Karpas-422 (cell line): ENCODE measurements around the gene ZNF766. TPM values are rescaled to one million over a fixed set of nuclear protein-coding genes. Genes with fewer than 3 reads are reported as not detected.
"Not testable (repeated sequence)": the region's sequence is repeated elsewhere in the genome, so short reads cannot be mapped to it uniquely, and the experiment has no call there.

Experiments
- DNase-seq: peaks from one replicate; pipeline ENCODE4 v3.0.0-alpha.2; 2015
- H2AFZ ChIP-seq: fragments of 200-600 bp; sonication (generic); 2 replicates; pipeline ENCODE4 v1.6.1; 2014; ENCODE audit warnings: antibody characterized with exemption, low read length, mixed read lengths
- H3K27ac ChIP-seq: fragments of 200-600 bp; sonication (generic); 2 replicates; pipeline ENCODE4 v1.5.1; 2014; ENCODE audit warnings: mild to moderate bottlenecking, low read length, moderate library complexity
- H3K27me3 ChIP-seq: fragments of 200-600 bp; sonication (generic); 2 replicates; pipeline ENCODE4 v1.6.1; 2014; ENCODE audit warnings: low read length, mixed read lengths
- H3K36me3 ChIP-seq: fragments of 200-600 bp; sonication (generic); 2 replicates; pipeline ENCODE4 v1.6.1; 2014; ENCODE audit warnings: low read length, mixed read lengths; ENCODE audit not compliant: insufficient read depth
- H3K4me1 ChIP-seq: fragments of 200-600 bp; sonication (generic); 2 replicates; pipeline ENCODE4 v1.6.1; 2014; ENCODE audit warnings: mild to moderate bottlenecking, low read length, mixed read lengths
- H3K4me2 ChIP-seq: fragments of 200-600 bp; sonication (generic); 2 replicates; pipeline ENCODE4 v1.6.1; 2014; ENCODE audit warnings: low read length, low read depth, mild to moderate bottlenecking; ENCODE audit not compliant: poor library complexity, severe bottlenecking
- H3K4me3 ChIP-seq: fragments of 200-600 bp; sonication (generic); 2 replicates; pipeline ENCODE4 v1.5.1; 2014; ENCODE audit warnings: mild to moderate bottlenecking, antibody characterized with exemption, low read length, mixed read lengths
- H3K79me2 ChIP-seq: fragments of 200-600 bp; sonication (generic); 2 replicates; pipeline ENCODE4 v1.6.1; 2014; ENCODE audit warnings: mild to moderate bottlenecking, low read length, mixed read lengths
- H3K9ac ChIP-seq: fragments of 200-600 bp; sonication (generic); 2 replicates; pipeline ENCODE4 v1.6.0; 2014; ENCODE audit warnings: low read length
- H3K9me2 ChIP-seq: fragments of 200-600 bp; sonication (generic), shearing (Covaris generic); replicated peaks from 2 replicates; pipeline ENCODE4 v1.6.0; 2014; ENCODE audit warnings: mild to moderate bottlenecking, low read length, moderate library complexity; ENCODE audit not compliant: insufficient read depth
- H3K9me3 ChIP-seq: fragments of 300-700, 200-600 bp; sonication (generic); 2 replicates; pipeline ENCODE4 v1.6.1; 2014; ENCODE audit warnings: low read length, mixed read lengths
- H4K20me1 ChIP-seq: fragments of 200-600 bp; sonication (generic); 2 replicates; pipeline ENCODE4 v1.6.1; 2014; ENCODE audit warnings: mild to moderate bottlenecking, antibody characterized with exemption, low read length, low read depth; ENCODE audit not compliant: insufficient read depth
- total RNA-seq: library from RNA; depleted of rRNA; stranded (reverse); fragments of >200 nt; shearing (Covaris generic); gene quantifications from 2 replicates; pipeline ENCODE4 v1.2.3, GENCODE V29; 2014; ENCODE audit warnings: low replicate concordance

ZNF766 gene
- total RNA-seq, 1 experiment from 2014 or later = 23.3 TPM

- no peaks in the 10 kb centered on the region for H3K79me2 ChIP-seq
- no peaks in the 10 kb centered on the region for H4K20me1 ChIP-seq
- no peaks in the 10 kb centered on the region for H3K4me1 ChIP-seq
- peak; percentile 91 for DNase-seq
- no peaks in the 10 kb centered on the region for H3K36me3 ChIP-seq
- no peaks in the 10 kb centered on the region for H3K9me2 ChIP-seq
- H3K4me3 ChIP-seq = no peak overlapping the region
- H3K27me3 ChIP-seq = no peaks in the 10 kb centered on the region
- no peak overlapping the region for H3K27ac ChIP-seq
- no peak overlapping the region for H3K9ac ChIP-seq
- H3K9me3 ChIP-seq = no peaks in the 10 kb centered on the region
- H2AFZ ChIP-seq = no peak overlapping the region
- no peak overlapping the region for H3K4me2 ChIP-seq
Measured at GRCh38 chr19:52248241-52248640, 21.1 kb upstream of the ZNF766 start.

- DNase-seq = no peak
- H3K9me2 ChIP-seq = no peaks in the 10 kb centered on the region
- no peaks in the 10 kb centered on the region for H3K27me3 ChIP-seq
- H3K4me2 ChIP-seq = no peak overlapping the region
- H3K9me3 ChIP-seq = no peaks in the 10 kb centered on the region
- H3K9ac ChIP-seq = no peak overlapping the region
- H3K4me1 ChIP-seq = no peaks in the 10 kb centered on the region
- H2AFZ ChIP-seq = no peak overlapping the region
- H4K20me1 ChIP-seq = no peaks in the 10 kb centered on the region
- no peaks in the 10 kb centered on the region for H3K36me3 ChIP-seq
- no peak overlapping the region for H3K4me3 ChIP-seq
- H3K79me2 ChIP-seq = no peaks in the 10 kb centered on the region
- no peak overlapping the region for H3K27ac ChIP-seq
Measured at GRCh38 chr19:52258426-52258825, 11.0 kb upstream of the ZNF766 start.

DNA sequence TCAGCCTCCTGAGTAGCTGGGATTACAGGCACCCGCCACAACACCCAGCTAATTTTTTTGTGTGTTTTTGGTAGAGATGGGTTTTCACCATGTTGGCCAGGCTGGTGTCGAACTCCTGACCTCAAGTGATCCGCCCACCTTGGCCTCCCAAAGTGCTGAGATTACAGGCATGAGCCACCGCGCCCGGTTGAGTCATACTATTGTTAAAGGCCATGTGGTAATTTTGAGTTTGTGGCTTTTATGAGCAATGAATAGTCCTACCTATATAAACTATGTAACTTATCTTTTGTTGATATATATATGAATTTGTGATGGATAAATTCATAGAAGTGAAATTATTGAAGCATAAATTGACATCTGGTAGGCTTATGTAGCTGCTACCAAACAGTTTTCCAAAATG lies 3.8 kb upstream of the ZNF766 start:
- not testable (repeated sequence) for DNase-seq, H3K4me2 ChIP-seq, H3K9me3 ChIP-seq, H3K9me2 ChIP-seq, H3K27ac ChIP-seq, H3K4me3 ChIP-seq, H4K20me1 ChIP-seq, H2AFZ ChIP-seq, H3K36me3 ChIP-seq, H3K9ac ChIP-seq, H3K27me3 ChIP-seq, H3K4me1 ChIP-seq
- peaks cover 12% of the 10 kb centered on the region for H3K79me2 ChIP-seq

- Histone ChIP-seq H3K4me2 (peak overlapping the region; percentile 77), H3K9ac (peak overlapping the region; percentile 89), H3K27me3 (no peaks in the 10 kb centered on the region), H3K4me1 (peaks cover 13% of the 10 kb centered on the region), H3K9me3 (peaks cover 29% of the 10 kb centered on the region), H3K4me3 (peak overlapping the region; percentile 85), H3K9me2 (no peaks in the 10 kb centered on the region), H4K20me1 (no peaks in the 10 kb centered on the region), H3K79me2 (peaks cover 60% of the 10 kb centered on the region), H3K27ac (peak overlapping the region; percentile 64), H3K36me3 (peaks cover 46% of the 10 kb centered on the region), H2AFZ (no peak overlapping the region)
- peak; percentile 71 for DNase-seq
Measured at GRCh38 chr19:52270266-52270885, 989 bp downstream of the ZNF766 start.

DNA sequence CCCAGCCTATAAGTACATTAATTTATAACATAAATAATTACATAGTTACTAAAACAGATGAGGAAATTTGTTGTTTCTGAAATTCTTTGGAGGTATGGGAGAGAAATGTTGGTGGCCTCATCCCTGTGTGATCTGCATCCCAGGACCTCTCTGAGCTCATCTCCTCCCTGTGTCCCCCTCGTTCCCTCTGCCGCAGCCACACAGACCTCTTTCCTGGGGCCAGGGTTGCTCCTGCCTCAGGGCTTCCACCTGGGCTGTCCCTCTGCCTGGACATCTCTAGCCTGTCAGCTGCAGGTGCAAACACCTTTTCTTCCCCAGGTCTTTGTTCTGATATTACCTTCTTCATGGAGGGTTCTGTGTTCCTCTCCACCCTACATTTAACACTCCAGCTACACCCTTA lies 3.9 kb downstream of the ZNF766 start:
- H2AFZ ChIP-seq = no peak overlapping the region
- H3K4me3 ChIP-seq = no peak overlapping the region
- H3K4me2 ChIP-seq = no peak overlapping the region
- no peak overlapping the region for H3K9ac ChIP-seq
- peaks cover 71% of the 10 kb centered on the region for H3K36me3 ChIP-seq
- H3K4me1 ChIP-seq = peaks cover 13% of the 10 kb centered on the region
- H3K9me3 ChIP-seq = peaks cover 40% of the 10 kb centered on the region
- DNase-seq = no peak
- no peaks in the 10 kb centered on the region for H3K27me3 ChIP-seq
- H3K9me2 ChIP-seq = no peaks in the 10 kb centered on the region
- no peaks in the 10 kb centered on the region for H4K20me1 ChIP-seq
- H3K27ac ChIP-seq = no peak overlapping the region
- peaks cover 89% of the 10 kb centered on the region for H3K79me2 ChIP-seq

GRCh38 chr19:52274191-52274590 lies 4.8 kb downstream of the ZNF766 start:
- Histone ChIP-seq H3K4me2 (no peak overlapping the region), H3K36me3 (peaks cover 80% of the 10 kb centered on the region), H3K9me2 (no peaks in the 10 kb centered on the region), H3K79me2 (peaks cover 98% of the 10 kb centered on the region), H3K27me3 (no peaks in the 10 kb centered on the region), H3K9ac (no peak overlapping the region), H3K4me1 (peaks cover 8% of the 10 kb centered on the region), H2AFZ (no peak overlapping the region), H3K9me3 (peaks cover 45% of the 10 kb centered on the region), H3K4me3 (no peak overlapping the region), H3K27ac (no peak overlapping the region), H4K20me1 (no peaks in the 10 kb centered on the region)
- DNase-seq = no peak

DNA sequence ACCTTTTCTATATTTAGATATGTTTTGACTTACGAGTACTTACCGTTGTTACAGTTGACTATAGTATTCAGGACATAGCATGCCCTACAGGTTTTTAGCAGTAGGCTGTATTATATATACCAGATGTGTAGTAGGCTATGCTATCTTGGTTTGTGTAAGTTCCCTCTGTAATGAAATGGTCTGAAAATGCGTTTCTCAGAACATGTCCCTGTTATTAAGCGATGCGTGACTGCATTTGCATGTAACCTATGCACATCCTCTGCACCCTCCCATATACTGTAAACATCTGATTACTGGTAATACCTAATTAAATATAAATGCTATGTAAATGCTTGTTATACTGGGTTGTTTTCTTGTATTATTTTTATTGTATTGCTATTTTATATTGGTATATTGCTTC lies 6.6 kb downstream of the ZNF766 start:
- Histone ChIP-seq H3K4me3 (no peak overlapping the region), H3K9me2 (no peaks in the 10 kb centered on the region), H3K27me3 (no peaks in the 10 kb centered on the region), H4K20me1 (no peaks in the 10 kb centered on the region), H3K36me3 (peaks cover 84% of the 10 kb centered on the region), H3K9ac (no peak overlapping the region), H3K4me1 (no peaks in the 10 kb centered on the region), H2AFZ (no peak overlapping the region), H3K27ac (no peak overlapping the region), H3K79me2 (peaks cover 100% of the 10 kb centered on the region), H3K9me3 (peaks cover 46% of the 10 kb centered on the region), H3K4me2 (no peak overlapping the region)
- DNase-seq = no peak

- Histone ChIP-seq H3K27ac (no peak overlapping the region), H3K4me3 (no peak overlapping the region), H3K9me3 (peaks cover 34% of the 10 kb centered on the region), H3K79me2 (peaks cover 100% of the 10 kb centered on the region), H3K36me3 (peaks cover 83% of the 10 kb centered on the region), H3K9me2 (no peaks in the 10 kb centered on the region), H3K4me1 (no peaks in the 10 kb centered on the region), H3K9ac (no peak overlapping the region), H3K4me2 (no peak overlapping the region), H3K27me3 (no peaks in the 10 kb centered on the region), H4K20me1 (0 out of 2 replicates have a peak, but pooled peaks cover 3% of the 10 kb centered on the region), H2AFZ (no peak overlapping the region)
- DNase-seq = no peak
Measured at GRCh38 chr19:52277471-52277870, 8.1 kb downstream of the ZNF766 start.
